Pancreas (tissue), 10 donors: ENCODE measurements around the gene KCNH5. TPM values are rescaled to one million over a fixed set of nuclear protein-coding genes. Genes with fewer than 3 reads are reported as not detected.

Experiments used
- ATAC-seq, 4 donors: fragments of 200-7000 bp; cut with Tn5 transposase; one replicate each; pipeline versions ENCODE4 v1.8.0 to v1.9.1; 2020; ENCODE audit warnings: mild to moderate bottlenecking in 4 of 4, moderate library complexity in 4 of 4
- DNase-seq, 6 donors: peaks; one replicate each; pipeline ENCODE4 v3.0.0-alpha.2; 2020
- FAIRE-seq: peaks from 2 replicates; lab custom pipeline; 2012; peaks lifted over from hg19 to GRCh38; lab: Jason Lieb, UNC
- H3K27ac ChIP-seq, 4 donors: fragments of 200-600 bp; sonication (generic); 1 replicate in 3 of 4; 2 replicates in 1 of 4; pipeline versions ENCODE4 v1.5.0 to v1.8.0; 2020
- H3K27me3 ChIP-seq, 4 donors: fragments of 200-600 bp; one replicate each; pipeline ENCODE4 v1.8.0; 2021
- H3K36me3 ChIP-seq, 3 donors: fragments of 200-600 bp; sonication (generic) in 1 of 3; one replicate each; pipeline versions ENCODE4 v1.5.0 to v1.8.0; 2020 to 2021
- H3K4me1 ChIP-seq, 3 donors: fragments of 200-600 bp; one replicate each; pipeline ENCODE4 v1.8.0; 2021
- H3K4me3 ChIP-seq, 4 donors: fragments of 200-600 bp; sonication (generic) in 2 of 4; one replicate each; pipeline versions ENCODE4 v1.5.0 to v1.8.0; 2020 to 2021
- H3K9me3 ChIP-seq, 4 donors: fragments of 200-600 bp; one replicate each; pipeline ENCODE4 v1.8.0; 2021
- CTCF ChIP-seq, 4 donors: fragments of 200-600 bp; sonication (generic) in 3 of 4; IDR thresholded peaks; one replicate each; pipeline versions ENCODE4 v1.5.0 to v1.8.0; 2021; ENCODE audit warnings: antibody characterized with exemption in 4 of 4
- WGBS, 2 donors: extraction: QIAGEN DNeasy Blood & Tissue Kit; methylation state at CpG; one replicate each; pipeline ENCODE4 v1.1.7; 2013; 5-methylcytosine and 5-hydroxymethylcytosine counted together
- intact Hi-C, 3 donors: fragments of 100-400 bp; cut with DNase I; formaldehyde crosslinking; loops; one replicate each; pipeline versions ENCODE4 v1.11.1 to v1.14.2; 2022
- polyA plus RNA-seq, 2 donors: library from polyadenylated mRNA; stranded (reverse); fragments of 200-250 nt; gene quantifications; one replicate each; pipeline ENCODE4 v1.2.3, GENCODE V29; 2013
- total RNA-seq, 6 donors: library from RNA; stranded (reverse); fragmentation: NEBNext Ultra II Directional in 4 of 6; extraction: Animal tissue kit (Norgen Biotek cat#: 25700) in 4 of 6; gene quantifications; one replicate each; pipeline versions ENCODE4 v1.2.1 to v1.2.4, GENCODE V29; 2021 to 2023
- donor health status: healthy with polysubstance abuse.
- donor health status: DM: no; HTN: no; CAD: no; lungs with moderate emphysema.
- donor health status: DM: no; HTN: no; CAD: no.
- donor health status: control.
- donor health status: control.
- donor health status: Bipolar disorder and iron deficiency.
- donor health status: DM: yes; HTN: yes; CAD: no.
- donor health status: DM: no; HTN: no; CAD: no.
- donor health status: DM: no; HTN: no; CAD: no.
- donor health status: DM: yes; HTN: yes; CAD: no.

Gene KCNH5
- total and polyA plus RNA-seq, 8 donors, result not detected

GRCh38 chr14:62743118-62743517 is 302.1 kb downstream of the KCNH5 start:
- Histone ChIP-seq H3K27me3 (no peaks in the 10 kb centered on the region), H3K4me3 (no peak overlapping the region), H3K9me3 (no peaks in the 10 kb centered on the region), H3K27ac (no peak overlapping the region), H3K36me3 (no peaks in the 10 kb centered on the region), H3K4me1 (no peaks in the 10 kb centered on the region)
- TF ChIP-seq CTCF (IDR thresholded peaks at IDR 0.05), result no peak
- DNase-seq (no peak), ATAC-seq (no peak), FAIRE-seq (no peak)
- 92 to 93% methylated on average over 4 of the region's 4 CpGs for WGBS, 2 donors
- intact Hi-C loops, result no loop called here

GRCh38 chr14:62739647-62740046 is 305.6 kb downstream of the KCNH5 start:
- no peak for DNase-seq
- Histone ChIP-seq H3K9me3 (no peaks in the 10 kb centered on the region), H3K36me3 (no peaks in the 10 kb centered on the region), H3K4me1 (no peaks in the 10 kb centered on the region), H3K27me3 (no peaks in the 10 kb centered on the region), H3K4me3 (no peak overlapping the region), H3K27ac (no peak overlapping the region)
- ATAC-seq, result no peak
- WGBS, 2 donors, result 52 to 55% methylated on average over 3 of the region's 3 CpGs
- FAIRE-seq, result no peak
- no peak for TF ChIP-seq CTCF (IDR thresholded peaks at IDR 0.05)
- intact Hi-C loops, result no loop called here

- Histone ChIP-seq H3K4me1 (no peaks in the 10 kb centered on the region), H3K27me3 (no peaks in the 10 kb centered on the region), H3K4me3 (no peak overlapping the region), H3K36me3 (no peaks in the 10 kb centered on the region), H3K9me3 (no peaks in the 10 kb centered on the region), H3K27ac (no peak overlapping the region)
- DNase-seq (no peak), FAIRE-seq (no peak), ATAC-seq (no peak)
- no peak for TF ChIP-seq CTCF (IDR thresholded peaks at IDR 0.05)
- WGBS, 2 donors, result 49 to 65% methylated on average over 8 of the region's 8 CpGs
- intact Hi-C loops, result no loop called here
Observed at GRCh38 chr14:62736048-62737043, 308.9 kb downstream of the KCNH5 start.

GRCh38 chr14:62734831-62735230 is 310.4 kb downstream of the KCNH5 start:
- no peak for TF ChIP-seq CTCF (IDR thresholded peaks at IDR 0.05)
- intact Hi-C loops, result no loop called here
- H3K4me1 ChIP-seq, result no peaks in the 10 kb centered on the region
- H3K36me3 ChIP-seq, result no peaks in the 10 kb centered on the region
- no peak for ATAC-seq
- 45 to 59% methylated on average over 2 of the region's 2 CpGs for WGBS, 2 donors
- no peaks in the 10 kb centered on the region for H3K9me3 ChIP-seq
- no peak for DNase-seq
- no peaks in the 10 kb centered on the region for H3K27me3 ChIP-seq
- H3K4me3 ChIP-seq, result no peak overlapping the region
- FAIRE-seq, result no peak
- no peak overlapping the region for H3K27ac ChIP-seq

- no peak overlapping the region for H3K27ac ChIP-seq
- WGBS, 2 donors, result 61 to 72% methylated on average over 2 of the region's 2 CpGs
- no peaks in the 10 kb centered on the region for H3K27me3 ChIP-seq
- no peaks in the 10 kb centered on the region for H3K4me1 ChIP-seq
- no peak for FAIRE-seq
- no peaks in the 10 kb centered on the region for H3K36me3 ChIP-seq
- no peak for ATAC-seq
- TF ChIP-seq CTCF (IDR thresholded peaks at IDR 0.05), result no peak
- H3K4me3 ChIP-seq, result no peak overlapping the region
- no peak for DNase-seq
- H3K9me3 ChIP-seq, result no peaks in the 10 kb centered on the region
- intact Hi-C loops, result no loop called here
Observed at GRCh38 chr14:62722406-62722805, 322.9 kb downstream of the KCNH5 start.
